GM21390 (cell line): Measurements from ENCODE around the gene ID4.

ENCODE experiments used
- ATAC-seq: cut with Tn5 transposase; IDR thresholded peaks from one replicate; pipeline ENCODE4 v1.9.1; 2021; ENCODE audit not compliant: unreplicated experiment

ID4 gene

DNA sequence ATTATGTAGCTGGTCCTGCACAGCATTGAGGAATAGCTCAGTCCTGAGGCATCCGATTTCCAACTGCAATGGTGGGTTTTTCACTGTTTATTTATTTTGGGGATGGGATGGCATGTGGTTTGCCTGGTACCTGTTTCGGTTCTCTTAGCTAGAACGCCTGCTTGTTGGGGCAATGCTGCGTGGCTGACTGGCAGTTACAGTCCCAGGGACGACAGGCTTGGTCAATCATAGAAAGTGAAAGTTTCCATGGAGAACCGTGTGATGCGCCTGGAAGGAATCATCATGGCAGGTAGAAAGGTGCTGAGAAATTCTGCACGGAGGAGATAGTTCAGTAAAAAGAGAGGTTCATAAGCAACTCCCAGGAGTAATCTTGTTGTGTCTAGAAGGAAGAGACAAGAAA is 18.4 kb downstream of the ID4 start:
- ATAC-seq, result no peak

DNA sequence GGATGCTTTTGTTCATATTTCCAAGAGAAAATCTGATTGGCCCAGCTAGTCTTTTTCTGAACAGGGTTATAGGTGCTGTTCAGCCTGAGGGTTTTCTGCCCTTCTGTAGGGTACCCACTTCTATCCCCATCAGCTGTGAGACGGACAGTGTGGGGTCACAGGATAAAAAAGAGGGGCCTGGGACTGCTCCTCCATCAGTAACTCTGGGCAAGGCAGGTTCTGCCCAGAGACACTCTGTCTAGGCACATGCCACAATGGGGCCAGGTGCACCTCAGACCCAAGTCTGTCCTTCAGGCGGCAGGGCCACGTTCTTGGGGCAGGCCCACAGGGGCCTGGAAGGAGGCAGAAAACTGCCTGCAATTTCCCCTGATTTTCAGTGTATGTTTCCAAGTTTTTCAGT is 20.0 kb downstream of the ID4 start:
- no peak for ATAC-seq

DNA sequence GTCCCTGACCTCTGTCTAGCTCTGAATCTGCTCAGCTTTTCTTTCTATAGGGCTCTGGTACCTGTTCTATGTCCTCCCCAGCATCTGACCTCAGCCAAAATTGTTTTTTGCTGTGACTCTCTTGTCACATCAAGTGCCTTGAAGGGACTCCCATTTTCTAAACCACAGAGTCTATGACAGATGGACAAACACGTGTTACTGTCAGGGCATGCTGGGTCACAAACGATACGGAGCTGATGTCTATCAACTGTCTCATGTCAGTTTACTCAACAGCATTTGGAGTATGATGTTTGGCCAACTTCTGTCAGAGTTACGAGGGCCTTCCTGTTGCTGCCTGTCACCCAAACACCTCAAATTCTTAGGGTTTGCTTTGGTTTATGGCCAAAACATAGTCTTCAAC is 20.5 kb downstream of the ID4 start:
- ATAC-seq, result no peak

DNA sequence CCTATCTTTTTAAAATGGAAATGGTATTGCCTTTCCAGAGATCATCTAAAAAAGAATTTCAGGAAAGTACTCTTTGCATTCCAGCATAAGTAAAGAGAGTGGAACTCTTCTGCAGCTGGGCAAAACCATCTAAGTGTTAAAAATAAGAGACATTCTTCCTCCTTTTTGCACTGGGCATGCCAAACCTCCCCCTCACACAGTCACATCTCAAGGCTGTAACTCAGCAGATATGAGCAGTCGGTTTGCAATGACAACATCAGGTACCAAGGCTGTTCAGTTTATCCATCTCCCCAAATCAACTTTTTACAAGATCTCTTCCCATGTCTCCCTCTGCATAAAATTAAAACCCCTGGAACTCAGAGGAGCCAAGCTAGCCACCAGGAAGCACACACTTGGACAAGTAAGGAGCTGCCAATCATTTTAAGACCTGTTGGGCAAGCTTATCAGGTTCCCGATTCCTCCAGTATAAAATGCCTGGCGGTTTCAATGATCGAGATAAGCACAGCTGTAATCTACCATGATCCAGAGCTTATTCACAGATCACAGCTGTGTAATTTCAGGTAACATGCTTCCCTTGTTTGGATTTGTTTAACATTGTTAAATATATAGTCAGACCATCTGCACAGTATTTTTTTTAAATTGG is 23.2 kb downstream of the ID4 start:
- no peak for ATAC-seq

DNA sequence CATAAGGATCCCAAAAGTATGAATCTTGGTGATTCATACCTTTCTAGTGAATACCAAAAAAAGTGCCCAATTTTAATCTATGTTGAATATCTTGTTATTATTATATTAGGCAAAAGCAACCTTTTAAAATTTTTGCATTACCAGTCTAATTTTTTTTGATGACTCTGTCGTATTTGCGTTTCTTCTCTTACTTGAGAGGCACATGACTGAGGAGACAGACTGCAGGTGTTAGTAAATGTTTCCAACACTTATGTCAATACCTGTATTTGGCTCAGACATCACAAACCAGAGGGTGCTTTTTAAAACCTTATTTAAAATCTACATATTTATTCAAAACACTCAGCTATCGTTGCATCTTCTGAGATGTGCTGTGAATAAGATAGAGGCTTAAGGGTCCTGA is 27.1 kb downstream of the ID4 start:
- no peak for ATAC-seq

DNA sequence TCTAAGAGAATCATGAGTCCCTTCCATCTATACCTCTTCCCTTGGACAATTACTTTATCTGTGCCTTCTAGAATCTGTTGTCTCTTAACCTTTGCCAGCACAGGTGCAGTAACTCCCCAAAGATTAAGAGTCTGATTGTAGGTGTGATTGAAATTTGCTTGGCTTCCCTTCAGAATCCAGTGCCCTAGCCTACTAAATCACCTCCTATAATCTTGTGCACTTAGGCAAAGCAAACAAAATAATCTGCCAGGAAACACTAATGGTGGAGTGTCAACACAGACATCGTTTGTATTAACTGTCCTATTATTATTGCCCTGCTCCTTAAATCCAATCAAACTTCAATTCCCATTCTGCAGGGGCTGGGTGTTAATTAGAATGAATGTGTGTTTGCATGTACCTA is 28.0 kb downstream of the ID4 start:
- no peak for ATAC-seq

DNA sequence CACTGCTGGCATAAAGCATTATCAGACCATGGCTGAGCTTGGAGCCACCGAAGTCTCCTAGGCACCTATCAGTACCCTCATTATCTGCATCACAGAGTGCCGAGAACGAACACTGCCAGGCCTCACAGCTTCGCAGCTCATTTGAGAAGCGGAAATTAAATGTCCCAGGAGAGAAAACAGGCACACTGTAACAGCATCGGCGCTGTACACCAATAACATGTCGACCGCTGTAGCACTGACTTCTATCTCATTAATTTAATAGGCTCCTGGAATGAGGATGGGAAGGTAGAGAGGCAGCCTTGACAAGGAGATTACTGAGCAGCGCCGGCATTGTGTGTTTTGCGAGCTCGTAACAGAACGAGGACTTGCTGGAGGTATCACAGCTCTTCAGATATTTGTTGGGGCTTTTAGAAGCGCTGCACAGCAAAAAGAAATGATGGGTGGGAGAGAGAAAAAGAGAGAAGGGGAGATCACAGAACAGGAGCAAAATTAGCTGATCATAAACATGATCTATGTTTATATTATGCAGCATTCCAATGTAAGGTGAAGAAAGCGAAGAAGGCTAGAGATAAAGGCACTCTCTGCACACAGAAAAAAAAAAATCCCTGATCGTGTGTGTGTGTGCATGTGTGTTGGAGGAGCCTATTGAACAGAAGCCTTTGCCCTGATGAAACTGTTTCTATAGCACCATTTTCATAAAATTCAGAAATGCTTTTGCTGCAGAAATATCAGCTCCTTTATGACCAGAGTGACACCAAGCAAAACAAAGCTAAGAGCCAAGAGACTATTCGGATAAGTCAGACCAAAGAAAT is 29.2 kb downstream of the ID4 start:
- no peak for ATAC-seq

DNA sequence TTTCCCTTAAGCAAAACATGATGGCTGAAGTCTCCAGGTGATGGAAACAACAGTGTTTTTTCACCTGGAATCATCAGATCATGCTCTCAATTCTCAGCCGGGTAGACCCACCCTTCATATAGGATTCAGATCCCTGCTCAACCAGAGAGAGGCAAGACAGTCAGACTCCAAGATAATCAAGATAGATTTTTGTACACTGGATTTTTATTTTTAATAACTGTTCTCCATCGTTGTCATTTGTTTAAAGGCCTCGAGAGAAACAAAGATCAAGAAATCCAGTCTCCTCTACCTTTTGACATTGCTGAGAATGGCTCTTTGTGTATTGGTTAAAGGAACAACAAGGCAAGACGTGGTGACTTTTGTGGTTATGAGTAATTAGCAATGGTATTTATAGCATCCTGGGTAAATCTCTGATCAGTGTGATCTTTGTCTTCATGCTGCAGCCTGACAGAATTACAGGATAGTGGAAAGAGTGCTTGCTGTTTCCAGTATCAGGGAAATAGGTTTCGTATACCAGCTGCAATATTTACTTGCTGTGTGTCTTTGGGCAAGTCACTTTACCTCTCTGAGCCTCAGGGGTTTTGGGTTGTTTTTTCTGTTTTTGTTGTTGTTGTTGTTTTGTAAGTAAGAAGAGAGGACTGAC is 29.9 kb downstream of the ID4 start:
- no peak for ATAC-seq

DNA sequence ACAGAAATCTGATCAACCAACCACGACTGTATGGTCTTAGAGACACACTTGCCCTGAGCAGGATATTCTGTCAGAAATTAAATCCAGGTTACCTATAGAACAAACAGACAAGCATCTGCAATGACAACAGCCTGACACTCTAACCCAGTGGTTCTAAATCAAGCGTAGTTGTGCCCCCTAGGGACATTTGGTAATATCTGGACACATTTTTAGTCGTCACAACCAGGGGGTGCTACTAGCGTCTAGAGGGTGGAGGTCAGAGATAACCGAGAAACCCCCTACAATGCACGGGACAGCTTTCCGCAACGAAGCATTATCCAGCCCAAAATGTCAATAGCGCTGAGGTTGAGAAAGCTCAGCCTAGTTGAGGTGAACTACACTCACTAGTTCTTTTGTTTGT is 32.3 kb downstream of the ID4 start:
- no peak for ATAC-seq

DNA sequence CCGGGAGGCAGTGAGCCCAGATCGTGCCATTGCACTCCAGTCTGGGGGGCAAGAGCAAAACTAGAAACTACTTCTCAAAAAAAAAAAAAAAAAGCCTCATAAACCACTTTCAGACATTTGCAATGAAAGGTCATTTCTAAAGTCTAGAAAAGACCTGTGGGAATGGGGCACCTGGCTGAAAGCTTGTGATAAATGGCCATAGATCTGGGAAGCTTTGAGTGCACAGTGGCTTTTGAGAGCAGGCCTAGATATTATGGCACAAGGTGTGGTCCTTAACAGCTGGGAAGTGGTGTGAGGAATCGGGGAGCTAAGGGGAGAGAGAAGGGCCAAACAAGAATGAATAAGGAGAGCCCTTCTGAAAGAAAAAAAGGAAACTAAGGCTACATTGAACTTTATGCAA is 33.2 kb downstream of the ID4 start:
- ATAC-seq, result no peak

DNA sequence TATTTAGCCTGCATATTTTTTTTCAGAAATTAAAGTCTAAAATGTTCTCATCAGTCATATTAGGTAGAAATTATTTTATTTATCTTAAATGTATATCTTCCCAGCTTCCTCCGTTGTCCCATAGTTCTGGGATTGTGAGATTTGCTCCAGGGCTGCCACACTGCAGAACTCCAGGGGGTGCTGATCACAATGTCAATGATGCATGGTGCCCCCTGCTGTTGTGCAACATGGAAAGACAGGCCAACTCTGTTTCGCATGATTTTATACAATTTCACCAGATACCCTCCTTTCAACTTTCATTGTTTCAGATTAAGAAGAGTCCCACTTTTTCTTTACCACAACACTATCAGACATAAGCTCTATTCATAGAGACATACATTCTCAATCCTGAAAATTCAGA is 35.9 kb downstream of the ID4 start:
- no peak for ATAC-seq

DNA sequence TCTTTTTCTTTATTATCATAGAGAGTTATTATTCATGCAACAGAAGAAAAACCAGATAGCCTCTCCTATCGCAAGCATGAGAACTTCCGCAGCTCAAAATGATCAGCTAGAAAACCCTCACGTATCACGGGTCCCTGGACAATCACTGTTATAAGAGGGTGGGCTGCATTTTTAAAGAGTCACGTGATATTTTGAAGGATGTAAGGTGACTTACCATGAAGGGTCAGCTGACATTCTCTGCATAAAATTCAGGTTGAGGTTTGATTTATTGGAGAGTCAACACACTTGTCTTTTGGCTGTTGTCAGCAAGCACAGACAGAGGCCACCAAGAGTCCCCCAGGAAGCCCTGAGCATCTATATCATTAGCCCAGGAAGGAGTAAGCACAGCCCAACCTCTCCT is 39.5 kb downstream of the ID4 start:
- ATAC-seq, result no peak

DNA sequence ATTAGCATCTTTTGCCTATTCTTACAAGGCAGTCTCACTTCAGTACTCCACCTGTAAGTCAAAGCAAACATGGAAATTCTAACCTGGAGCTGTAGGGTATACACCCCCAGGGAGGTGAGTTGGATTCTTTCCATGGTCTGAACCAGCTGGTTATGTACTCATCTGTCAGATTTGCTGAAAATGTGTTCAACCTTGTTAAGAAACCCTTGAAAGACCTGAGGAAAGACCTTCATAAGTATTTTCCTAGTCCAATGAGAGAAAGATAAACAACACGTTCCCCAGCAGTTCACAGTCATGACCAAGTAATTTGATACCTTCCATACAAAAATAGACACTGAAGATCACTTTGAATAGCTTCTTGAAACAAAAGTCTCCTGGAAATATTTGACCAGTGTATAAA is 42.5 kb downstream of the ID4 start:
- no peak for ATAC-seq

DNA sequence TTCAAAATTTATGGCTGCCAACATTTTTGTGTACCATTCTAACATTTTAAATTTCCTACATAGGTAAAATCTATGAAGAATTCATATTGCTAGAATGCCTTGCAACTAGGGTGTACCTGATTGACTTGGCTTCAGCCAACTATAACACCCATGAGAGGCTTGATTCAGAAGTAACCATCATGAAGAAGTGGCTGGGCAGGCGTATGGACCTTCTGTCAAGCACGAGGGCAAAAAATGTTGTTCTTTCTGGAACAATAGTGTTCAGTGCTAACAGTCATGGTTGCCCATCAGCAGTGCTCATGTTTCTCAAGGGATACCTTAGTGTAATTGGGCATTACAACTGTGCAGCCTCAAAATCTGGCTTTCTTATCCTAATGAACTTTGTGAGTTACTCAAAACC is 42.9 kb downstream of the ID4 start:
- no peak for ATAC-seq

DNA sequence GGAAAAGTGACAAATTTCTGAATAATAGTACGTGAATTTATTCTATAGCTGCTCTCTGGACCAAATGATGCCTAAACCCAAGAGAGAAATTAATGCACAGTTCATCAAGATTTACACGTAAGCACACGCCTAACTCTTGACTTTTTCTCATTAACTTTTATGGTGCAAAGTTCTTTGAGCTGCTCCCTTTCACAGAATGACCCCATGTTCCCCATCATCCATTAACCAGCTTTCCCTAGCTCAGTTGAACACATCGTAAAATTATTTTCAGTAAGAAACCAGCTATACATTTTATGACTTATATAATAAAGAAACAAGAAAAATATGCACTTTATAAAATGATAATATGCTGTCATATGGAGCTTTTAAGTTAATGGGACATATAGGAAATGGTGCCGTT is 54.3 kb downstream of the ID4 start:
- no peak for ATAC-seq
